Measurements from ENCODE around the gene DMKN.

DNA sequence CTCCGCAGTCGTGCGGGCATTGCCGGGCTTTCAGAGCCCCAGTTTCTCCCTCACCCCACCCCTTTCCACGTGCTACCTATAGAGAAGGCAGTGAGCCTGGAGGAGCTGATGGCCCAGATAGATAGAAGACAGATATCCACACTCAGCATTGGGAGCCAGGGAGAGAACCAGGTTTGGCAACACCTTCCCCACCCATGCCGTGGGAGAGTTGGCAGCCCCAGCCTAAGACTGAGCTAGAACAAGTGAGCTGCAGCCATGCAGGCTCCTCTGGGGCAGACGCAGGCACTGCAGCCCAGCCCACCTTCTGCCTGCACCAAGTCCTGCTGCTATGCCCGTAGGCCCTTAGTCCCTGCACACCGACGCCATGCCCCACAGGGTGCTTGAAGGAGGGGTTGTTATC, 12.8 kb downstream of the DMKN start:
- TF ChIP-seq CTCF (IDR thresholded peaks at IDR 0.05) (no peak), POLR2A (IDR thresholded peaks at IDR 0.05) (no peak)

Data from adrenal gland (tissue), 5 donors.